Measurements from ENCODE around the gene AHI1.

The AHI1 gene

DNA sequence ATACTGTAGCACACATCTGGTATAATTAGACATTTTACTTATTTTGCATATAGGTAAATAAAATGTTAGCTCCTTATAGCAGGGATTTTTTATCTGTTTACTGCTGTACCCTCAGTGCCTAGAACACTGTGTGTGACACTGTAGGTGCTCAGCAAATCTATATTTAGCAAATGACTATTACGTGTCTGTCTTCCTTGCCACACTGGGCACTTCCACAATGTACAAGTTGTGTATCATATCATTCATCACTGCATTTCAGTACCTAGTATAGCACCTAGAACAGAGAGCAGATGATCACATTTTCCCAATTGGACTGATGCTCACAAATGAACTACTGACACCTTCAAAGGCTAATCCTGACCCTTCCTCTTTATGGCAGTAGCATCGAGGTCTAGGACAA is 200.8 kb downstream of the AHI1 start:
- TF ChIP-seq, protein P1, sequence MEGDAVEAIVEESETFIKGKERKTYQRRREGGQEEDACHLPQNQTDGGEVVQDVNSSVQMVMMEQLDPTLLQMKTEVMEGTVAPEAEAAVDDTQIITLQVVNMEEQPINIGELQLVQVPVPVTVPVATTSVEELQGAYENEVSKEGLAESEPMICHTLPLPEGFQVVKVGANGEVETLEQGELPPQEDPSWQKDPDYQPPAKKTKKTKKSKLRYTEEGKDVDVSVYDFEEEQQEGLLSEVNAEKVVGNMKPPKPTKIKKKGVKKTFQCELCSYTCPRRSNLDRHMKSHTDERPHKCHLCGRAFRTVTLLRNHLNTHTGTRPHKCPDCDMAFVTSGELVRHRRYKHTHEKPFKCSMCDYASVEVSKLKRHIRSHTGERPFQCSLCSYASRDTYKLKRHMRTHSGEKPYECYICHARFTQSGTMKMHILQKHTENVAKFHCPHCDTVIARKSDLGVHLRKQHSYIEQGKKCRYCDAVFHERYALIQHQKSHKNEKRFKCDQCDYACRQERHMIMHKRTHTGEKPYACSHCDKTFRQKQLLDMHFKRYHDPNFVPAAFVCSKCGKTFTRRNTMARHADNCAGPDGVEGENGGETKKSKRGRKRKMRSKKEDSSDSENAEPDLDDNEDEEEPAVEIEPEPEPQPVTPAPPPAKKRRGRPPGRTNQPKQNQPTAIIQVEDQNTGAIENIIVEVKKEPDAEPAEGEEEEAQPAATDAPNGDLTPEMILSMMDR (IDR thresholded peaks at IDR 0.05; ENCODE audit: borderline replicate concordance, control extremely low read depth, extremely low read depth, insufficient read depth, missing control alignments), result no peak
- no peak for DNase-seq (ENCODE audit: low spot score)
- in situ Hi-C loops (cut with MboI; ENCODE audit: low sequenced_read_pairs, unreplicated experiment), result no loop called here

DNA sequence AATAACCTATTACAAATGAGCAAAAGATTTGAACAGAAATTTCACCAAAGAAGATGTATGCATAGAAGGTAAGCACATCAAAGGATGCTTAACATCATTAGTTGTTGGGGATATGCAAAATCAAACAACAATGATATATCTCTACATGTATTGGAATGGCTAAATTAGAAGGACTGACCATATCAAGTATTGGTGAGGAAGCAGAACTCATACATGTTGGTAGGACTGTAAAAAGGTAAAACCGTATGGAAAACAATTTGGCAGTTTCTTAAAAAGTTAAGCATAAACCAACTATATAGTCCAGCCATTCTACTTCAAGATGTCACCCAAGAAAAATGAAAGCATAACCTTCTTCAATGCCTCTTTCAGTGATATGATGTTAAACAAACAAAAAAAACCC is 202.5 kb downstream of the AHI1 start:
- in situ Hi-C loops (cut with MboI; ENCODE audit: low sequenced_read_pairs, unreplicated experiment), result no loop called here
- TF ChIP-seq, protein P1 (IDR thresholded peaks at IDR 0.05; ENCODE audit: borderline replicate concordance, control extremely low read depth, extremely low read depth, insufficient read depth, missing control alignments), result no peak
- no peak for DNase-seq (ENCODE audit: low spot score)

DNA sequence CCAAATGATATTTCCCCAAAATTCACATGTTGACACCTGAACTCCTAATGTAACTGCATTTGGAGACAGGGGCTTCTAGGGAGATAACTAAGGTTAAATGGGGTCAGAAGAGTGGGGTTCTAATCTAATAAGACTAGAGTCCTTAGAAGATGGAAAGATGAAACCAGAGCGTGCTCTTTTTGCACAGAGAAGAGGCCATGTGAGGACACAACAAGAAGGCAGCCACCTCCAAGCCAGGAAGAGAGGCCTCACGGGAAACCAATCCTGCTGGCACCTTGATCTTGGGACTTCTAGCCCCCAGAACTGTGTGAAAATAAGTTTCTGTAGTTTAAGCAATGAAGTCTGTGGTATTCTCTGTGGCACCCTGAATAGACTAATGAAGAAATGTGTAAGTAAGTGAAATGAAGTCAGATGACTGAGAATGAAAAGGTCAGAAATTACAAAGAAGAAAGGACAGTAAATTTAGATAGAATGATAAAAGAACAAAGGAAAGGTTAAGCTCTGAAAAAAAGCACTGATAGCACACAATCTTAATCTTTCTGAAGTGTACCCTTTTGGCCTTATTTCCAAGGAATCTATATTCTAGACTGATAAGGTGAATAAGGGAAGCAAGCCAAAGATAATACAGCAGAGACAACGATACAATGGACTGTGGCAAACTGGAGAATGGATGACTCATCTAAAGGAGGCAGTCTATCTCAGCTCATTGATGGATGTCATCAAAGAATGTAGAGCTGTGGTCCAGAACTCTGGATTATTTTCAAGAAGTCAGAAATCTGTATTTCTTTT is 206.1 kb downstream of the AHI1 start:
- in situ Hi-C loops (cut with MboI; ENCODE audit: low sequenced_read_pairs, unreplicated experiment), result no loop called here
- DNase-seq (ENCODE audit: low spot score), result no peak
- TF ChIP-seq, protein P1 (IDR thresholded peaks at IDR 0.05; ENCODE audit: borderline replicate concordance, control extremely low read depth, extremely low read depth, insufficient read depth, missing control alignments), result no peak

DNA sequence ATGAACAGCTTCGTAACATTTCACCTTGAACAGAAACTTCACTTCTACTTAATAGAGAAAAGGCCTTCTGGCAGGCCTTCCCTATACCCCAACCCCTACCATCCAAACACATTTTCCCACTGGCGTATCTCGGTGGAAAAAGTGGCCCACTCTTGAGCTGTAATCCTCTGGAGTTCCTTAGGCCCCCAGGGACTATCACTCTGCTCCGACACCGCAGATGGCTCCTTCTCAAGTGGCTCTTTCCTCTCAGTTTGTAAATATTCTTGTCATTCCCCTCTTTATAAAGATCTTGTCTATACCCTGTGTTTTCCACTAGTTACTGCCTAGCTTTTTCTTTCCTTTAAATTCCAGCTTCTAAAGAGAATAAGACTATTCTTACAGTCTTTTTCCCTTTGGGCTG is 207.7 kb downstream of the AHI1 start:
- TF ChIP-seq, protein P1 (IDR thresholded peaks at IDR 0.05; ENCODE audit: borderline replicate concordance, control extremely low read depth, extremely low read depth, insufficient read depth, missing control alignments), result no peak
- in situ Hi-C loops (cut with MboI; ENCODE audit: low sequenced_read_pairs, unreplicated experiment), result no loop called here

DNA sequence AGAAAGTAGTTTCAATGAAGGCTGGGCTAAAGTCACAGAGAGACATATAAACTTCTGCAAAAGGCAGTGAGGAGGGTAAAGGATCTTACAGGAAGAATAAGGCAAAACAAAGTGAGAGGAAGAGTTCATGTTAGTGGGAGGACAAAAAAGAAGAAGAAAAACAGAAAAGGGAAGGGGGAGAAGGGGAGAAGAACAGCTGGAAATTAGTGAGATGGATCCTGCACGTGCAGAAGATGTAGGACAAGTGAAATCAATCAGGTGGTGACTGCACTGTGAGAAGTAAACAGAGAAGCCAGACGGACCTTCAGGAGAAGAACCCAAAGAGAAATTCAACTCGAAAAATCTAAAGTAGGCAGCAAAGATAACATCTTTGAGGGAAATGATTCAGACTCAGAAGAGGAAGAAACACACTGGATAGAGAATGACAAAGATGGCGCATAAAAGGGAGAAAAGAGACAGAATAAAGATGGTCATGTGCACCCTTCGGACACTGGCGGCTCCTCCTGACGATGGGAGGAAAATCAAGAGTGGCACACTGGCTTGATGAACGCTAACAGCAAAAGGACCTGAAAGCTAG is 210.5 kb downstream of the AHI1 start:
- in situ Hi-C loops (cut with MboI; ENCODE audit: low sequenced_read_pairs, unreplicated experiment), result no loop called here
- DNase-seq (ENCODE audit: low spot score), result no peak

More for the DNA sequence above, 207.7 kb downstream of the AHI1 start:
- DNase-seq (ENCODE audit: low spot score), result no peak

DNA sequence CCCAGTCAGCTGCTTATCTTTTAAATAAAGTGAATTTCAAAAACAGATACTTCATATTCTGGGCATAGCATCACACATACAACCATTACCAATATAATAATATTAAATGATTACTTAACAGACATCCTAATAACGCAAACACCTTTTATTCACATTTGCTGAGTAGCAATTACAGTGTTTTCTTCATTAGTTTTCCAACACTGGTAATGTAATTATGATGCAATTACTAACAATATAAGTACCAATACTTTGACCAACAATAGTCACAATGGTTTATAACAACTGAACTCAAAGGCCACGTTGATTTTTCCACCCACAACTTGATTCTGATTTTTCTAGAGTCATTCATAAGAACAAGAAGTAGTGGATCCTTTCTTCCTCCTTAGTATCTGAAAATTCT is 212.4 kb downstream of the AHI1 start:
- TF ChIP-seq, protein P1 (IDR thresholded peaks at IDR 0.05; ENCODE audit: borderline replicate concordance, control extremely low read depth, extremely low read depth, insufficient read depth, missing control alignments), result no peak
- DNase-seq (ENCODE audit: low spot score), result no peak
- in situ Hi-C loops (cut with MboI; ENCODE audit: low sequenced_read_pairs, unreplicated experiment), result no loop called here

More for the DNA sequence above, 210.5 kb downstream of the AHI1 start:
- TF ChIP-seq, protein P1 (IDR thresholded peaks at IDR 0.05; ENCODE audit: borderline replicate concordance, control extremely low read depth, extremely low read depth, insufficient read depth, missing control alignments), result no peak
